IMR-90 (cell line): ENCODE data around the gene CADM2. TPM values are rescaled to one million over a fixed set of nuclear protein-coding genes. Genes with fewer than 3 reads are reported as not detected.
A peak's percentile ranks its signal among the peaks of the same experiment; 100 is the strongest.

Experiments used
- ATAC-seq: fragments of 200-7000 bp; cut with Tn5 transposase; 2 replicates; pipeline ENCODE4 v1.9.1; 2020; ENCODE audit warnings: low read depth, mild to moderate bottlenecking, moderate library complexity
- BruUV-seq: library from RNA; stranded (reverse); fragments of 400-500 nt; replicated peaks from 2 replicates; lab custom pipeline; 2021; lab: Mats Ljungman, UMichigan
- CTCF ChIA-PET: fragments of 300-600 bp; formaldehyde crosslinking; extraction: SDS; loops from one replicate; lab custom pipeline; 2021; ENCODE audit warnings: antibody characterized with exemption; lab: Yijun Ruan, JAX
- POLR2A ChIA-PET: fragments of 300-600 bp; sonication (Branson Sonifier 250); formaldehyde crosslinking; loops from one replicate; lab custom pipeline; 2022; ENCODE audit warnings: antibody characterized with exemption; ENCODE audit not compliant: unreplicated experiment; lab: Charles Lee
- DNase-seq: peaks from one replicate; pipeline ENCODE4 v3.0.0; 2013
- H2AFZ ChIP-seq: replicated peaks from 2 replicates; pipeline ENCODE3; 2013; ENCODE audit warnings: low read length, mild to moderate bottlenecking; ENCODE audit not compliant: poor library complexity
- H2AK5ac ChIP-seq: 2 replicates; pipeline ENCODE4 v1.6.1; 2013; ENCODE audit warnings: low read depth, low read length, inconsistent platforms
- H2AK9ac ChIP-seq: replicated peaks from 2 replicates; pipeline ENCODE3; 2013; ENCODE audit warnings: mild to moderate bottlenecking, low read depth, low read length, moderate library complexity; ENCODE audit not compliant: poor library complexity
- H2BK120ac ChIP-seq: 2 replicates; pipeline ENCODE4 v1.6.1; 2013; ENCODE audit warnings: low read depth, low read length, inconsistent platforms
- H2BK15ac ChIP-seq: 3 replicates; pipeline ENCODE4 v1.6.1; 2013; ENCODE audit warnings: low read depth, low read length, inconsistent platforms
- H2BK20ac ChIP-seq: 2 replicates; pipeline ENCODE4 v1.6.1; 2013; ENCODE audit warnings: low read depth, mild to moderate bottlenecking, inconsistent platforms, low read length, moderate library complexity
- H2BK5ac ChIP-seq: 2 replicates; pipeline ENCODE4 v1.6.1; 2013; ENCODE audit warnings: mild to moderate bottlenecking, low read depth, low read length, inconsistent platforms; ENCODE audit not compliant: poor library complexity, severe bottlenecking
- H3K14ac ChIP-seq: replicated peaks from 2 replicates; pipeline ENCODE4 v1.6.1; 2013; ENCODE audit warnings: low read depth, low read length, inconsistent platforms
- H3K18ac ChIP-seq: 2 replicates; pipeline ENCODE4 v1.6.1; 2013; ENCODE audit warnings: low read depth, low read length, control low read depth
- H3K23ac ChIP-seq: 2 replicates; pipeline ENCODE4 v1.6.1; 2013; ENCODE audit warnings: low read depth, low read length, inconsistent platforms
- H3K27ac ChIP-seq: 2 replicates; pipeline ENCODE4 v1.5.1; 2013; ENCODE audit warnings: mild to moderate bottlenecking, control low read depth, low read length; ENCODE audit not compliant: insufficient read depth
- H3K27me3 ChIP-seq: 2 replicates; pipeline ENCODE4 v1.6.1; 2013; ENCODE audit warnings: low read length; ENCODE audit not compliant: control insufficient read depth, insufficient read depth
- H3K36me3 ChIP-seq: 2 replicates; pipeline ENCODE4 v1.6.1; 2013; ENCODE audit warnings: low read length, mixed read lengths; ENCODE audit not compliant: control insufficient read depth, insufficient read depth
- H3K4ac ChIP-seq: 2 replicates; pipeline ENCODE4 v1.6.1; 2013; ENCODE audit warnings: low read depth, low read length, inconsistent platforms
- H3K4me1 ChIP-seq: 2 replicates; pipeline ENCODE4 v1.6.1; 2013; ENCODE audit warnings: low read length, mixed read lengths; ENCODE audit not compliant: control insufficient read depth, insufficient read depth
- H3K4me2 ChIP-seq: 2 replicates; pipeline ENCODE4 v1.6.1; 2013; ENCODE audit warnings: low read depth, mild to moderate bottlenecking, control low read depth, low read length, moderate library complexity
- H3K4me3 ChIP-seq: 2 replicates; pipeline ENCODE4 v1.5.1; 2013; ENCODE audit warnings: low read depth, mild to moderate bottlenecking, control low read depth, low read length, moderate library complexity; ENCODE audit not compliant: insufficient read depth
- H3K56ac ChIP-seq: 2 replicates; pipeline ENCODE4 v1.6.1; 2013; ENCODE audit warnings: low read length, inconsistent platforms; ENCODE audit not compliant: insufficient read depth; ENCODE audit errors: extremely low read depth
- H3K79me1 ChIP-seq, 2 experiments: 2 replicates each; pipeline ENCODE4 v1.6.1; 2013; ENCODE audit warnings: low read length in 2 of 2, inconsistent platforms in 1 of 2, low read depth in 1 of 2
- H3K9ac ChIP-seq: 2 replicates; pipeline ENCODE4 v1.6.1; 2013; ENCODE audit warnings: low read depth, low read length, control low read depth
- H3K9me1 ChIP-seq: 2 replicates; pipeline ENCODE4 v1.6.1; 2013; ENCODE audit warnings: low read length, inconsistent platforms; ENCODE audit not compliant: insufficient read depth
- H3K9me3 ChIP-seq: 2 replicates; pipeline ENCODE4 v1.6.1; 2013; ENCODE audit warnings: low read length; ENCODE audit not compliant: control insufficient read depth, insufficient read depth
- H4K20me1 ChIP-seq: 2 replicates; pipeline ENCODE4 v1.6.1; 2013; ENCODE audit warnings: low read length, inconsistent platforms; ENCODE audit not compliant: insufficient read depth
- H4K5ac ChIP-seq: 2 replicates; pipeline ENCODE4 v1.6.1; 2013; ENCODE audit warnings: mild to moderate bottlenecking, low read depth, low read length, control low read depth
- H4K8ac ChIP-seq, 2 experiments: 2 replicates each; pipeline ENCODE4 v1.6.1; 2013; ENCODE audit warnings: low read depth in 2 of 2, low read length in 2 of 2, control low read depth in 1 of 2, inconsistent platforms in 1 of 2
- H4K91ac ChIP-seq: 2 replicates; pipeline ENCODE4 v1.6.1; 2013; ENCODE audit warnings: low read depth, low read length, inconsistent platforms; ENCODE audit not compliant: insufficient read depth
- MAFK ChIP-seq: IDR thresholded peaks from 2 replicates; pipeline ENCODE4 v1.6.1; 2012; ENCODE audit warnings: low read depth, low read length, improper control_type of control experiment
- WGBS, 2 experiments: methylation state at CpG; one replicate each; pipeline versions ENCODE4 v1.1.5 to v1.1.7; 2013; ENCODE audit warnings: missing lambda C conversion rate in 2 of 2; ENCODE audit not compliant: insufficient read length in 1 of 2; ENCODE audit errors: extremely low coverage in 2 of 2; 5-methylcytosine and 5-hydroxymethylcytosine counted together
- dilution Hi-C: fragments of 300-500 bp; cut with HindIII; formaldehyde crosslinking; loops from one replicate; pipeline ENCODE4 v1.14.3; 2018; ENCODE audit warnings: low sequenced_read_pairs; ENCODE audit not compliant: unreplicated experiment
- in situ Hi-C: fragments of 300-500 bp; cut with MboI; formaldehyde crosslinking; loops from 3 replicates; pipeline ENCODE4 v1.14.3; 2019; ENCODE audit warnings: low sequenced_read_pairs, inconsistent platforms, mixed read lengths
- intact Hi-C: fragments of 100-400 bp; cut with micrococcal nuclease; formaldehyde crosslinking; loops from 2 replicates; pipeline ENCODE4 v1.10.0; 2022
- polyA plus RNA-seq, 3 experiments: library from polyadenylated mRNA; depleted of rRNA; stranded (reverse); fragments of >200 nt; gene quantifications; 2 replicates each; pipeline ENCODE4 v1.2.3, GENCODE V29; 2012; ENCODE audit warnings: low replicate concordance in 1 of 3
- total RNA-seq: library from RNA; depleted of rRNA; stranded (reverse); fragments of >200 nt; gene quantifications from 2 replicates; pipeline ENCODE4 v1.2.3, GENCODE V29; 2012
- TF ChIP-seq, protein P1 (sequence below): fragments of 150-350 bp; IDR thresholded peaks from 2 replicates; pipeline ENCODE4 v1.6.1; 2017; ENCODE audit warnings: mild to moderate bottlenecking, antibody characterized with exemption, low read length, low read depth

Gene CADM2
- total and polyA plus RNA-seq, 2 of the 4 experiments (the other 2 are of a cell fraction): not detected

DNA sequence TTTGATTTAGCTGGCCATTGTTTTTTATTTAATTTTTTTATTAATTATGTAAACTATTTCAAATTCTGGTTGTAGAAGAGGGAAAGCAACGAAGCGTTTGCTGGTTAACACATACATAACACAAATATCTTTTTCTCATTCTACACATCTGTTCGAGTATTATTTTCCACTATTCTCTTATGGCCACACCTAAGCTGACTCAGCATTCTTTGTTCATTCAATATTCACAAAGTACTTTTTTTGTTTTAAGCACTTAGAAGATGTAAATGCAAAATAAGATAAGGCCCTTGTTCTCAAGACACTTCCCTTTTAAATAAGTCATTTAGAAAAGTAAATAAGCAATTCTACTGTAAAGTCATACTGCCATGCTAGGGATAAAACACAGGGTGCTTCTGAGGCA lies 45.4 kb downstream of the CADM2 start:
- H3K27ac ChIP-seq: no peak overlapping the region
- no peaks in the 10 kb centered on the region for H4K20me1 ChIP-seq
- WGBS, 2 experiments: no CpG with 5 or more reads among the region's 3 CpGs
- ChIA-PET CTCF (no interaction called here), POLR2A (no interaction called here)
- H3K4me2 ChIP-seq: no peak overlapping the region
- H3K4me1 ChIP-seq: no peaks in the 10 kb centered on the region
- in situ Hi-C loops (no loop called here), intact Hi-C loops (no loop called here), dilution Hi-C loops (no loop called here)
- H2BK5ac ChIP-seq: no peak overlapping the region
- no peak overlapping the region for H3K4ac ChIP-seq
- no peak overlapping the region for H2AK5ac ChIP-seq
- H3K9me1 ChIP-seq: no peaks in the 10 kb centered on the region
- no peaks in the 10 kb centered on the region for H3K27me3 ChIP-seq
- H2BK120ac ChIP-seq: no peak overlapping the region
- no peak overlapping the region for H3K4me3 ChIP-seq
- H3K18ac ChIP-seq: no peak overlapping the region
- H3K79me1 ChIP-seq: no peaks in the 10 kb centered on the region
- H3K9me3 ChIP-seq: no peaks in the 10 kb centered on the region
- TF ChIP-seq, protein P1, sequence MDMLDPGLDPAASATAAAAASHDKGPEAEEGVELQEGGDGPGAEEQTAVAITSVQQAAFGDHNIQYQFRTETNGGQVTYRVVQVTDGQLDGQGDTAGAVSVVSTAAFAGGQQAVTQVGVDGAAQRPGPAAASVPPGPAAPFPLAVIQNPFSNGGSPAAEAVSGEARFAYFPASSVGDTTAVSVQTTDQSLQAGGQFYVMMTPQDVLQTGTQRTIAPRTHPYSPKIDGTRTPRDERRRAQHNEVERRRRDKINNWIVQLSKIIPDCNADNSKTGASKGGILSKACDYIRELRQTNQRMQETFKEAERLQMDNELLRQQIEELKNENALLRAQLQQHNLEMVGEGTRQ: no peak
- TF ChIP-seq MAFK: peak; percentile 97
- no peak overlapping the region for H2AFZ ChIP-seq
- no peak for ATAC-seq
- H3K36me3 ChIP-seq: no peaks in the 10 kb centered on the region
- no TSS peak for BruUV-seq
- no peak for DNase-seq
- no peak overlapping the region for H4K91ac ChIP-seq
- H2BK15ac ChIP-seq: no peak overlapping the region
- H3K56ac ChIP-seq: no peak overlapping the region
- no peak overlapping the region for H2AK9ac ChIP-seq
- no peak overlapping the region for H4K8ac ChIP-seq
- no peak overlapping the region for H3K23ac ChIP-seq
- no peak overlapping the region for H3K9ac ChIP-seq
- H2BK20ac ChIP-seq: no peak overlapping the region
- H4K5ac ChIP-seq: no peak overlapping the region
- H3K14ac ChIP-seq: no peak overlapping the region
